ENCODE data around the gene C13orf46.

GRCh38 chr13:113930671-113931637 lies 42.9 kb downstream of the C13orf46 start:
- TF ChIP-seq, protein P1, sequence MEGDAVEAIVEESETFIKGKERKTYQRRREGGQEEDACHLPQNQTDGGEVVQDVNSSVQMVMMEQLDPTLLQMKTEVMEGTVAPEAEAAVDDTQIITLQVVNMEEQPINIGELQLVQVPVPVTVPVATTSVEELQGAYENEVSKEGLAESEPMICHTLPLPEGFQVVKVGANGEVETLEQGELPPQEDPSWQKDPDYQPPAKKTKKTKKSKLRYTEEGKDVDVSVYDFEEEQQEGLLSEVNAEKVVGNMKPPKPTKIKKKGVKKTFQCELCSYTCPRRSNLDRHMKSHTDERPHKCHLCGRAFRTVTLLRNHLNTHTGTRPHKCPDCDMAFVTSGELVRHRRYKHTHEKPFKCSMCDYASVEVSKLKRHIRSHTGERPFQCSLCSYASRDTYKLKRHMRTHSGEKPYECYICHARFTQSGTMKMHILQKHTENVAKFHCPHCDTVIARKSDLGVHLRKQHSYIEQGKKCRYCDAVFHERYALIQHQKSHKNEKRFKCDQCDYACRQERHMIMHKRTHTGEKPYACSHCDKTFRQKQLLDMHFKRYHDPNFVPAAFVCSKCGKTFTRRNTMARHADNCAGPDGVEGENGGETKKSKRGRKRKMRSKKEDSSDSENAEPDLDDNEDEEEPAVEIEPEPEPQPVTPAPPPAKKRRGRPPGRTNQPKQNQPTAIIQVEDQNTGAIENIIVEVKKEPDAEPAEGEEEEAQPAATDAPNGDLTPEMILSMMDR (optimal IDR thresholded peaks at IDR 0.05 in 1 of 3, IDR thresholded peaks at IDR 0.05 in 1 of 3, conservative IDR thresholded peaks at IDR 0.05 in 1 of 3; ENCODE audit: extremely low read depth in 1 of 3, insufficient read depth in 2 of 3, low read length in 3 of 3): no peak
- TF ChIP-seq EZH2 (IDR thresholded peaks at IDR 0.05; ENCODE audit: low read length): no peak
